Measurements from ENCODE around the gene WHRN.

Gene WHRN

GRCh38 chr9:114425126-114425525 lies 80.1 kb downstream of the WHRN start:
- H3K4me1 ChIP-seq (ENCODE audit: control insufficient read depth, insufficient read depth, low read length), result no peaks in the 10 kb centered on the region
- H3K9me3 ChIP-seq (ENCODE audit: control insufficient read depth, low read length), result no peaks in the 10 kb centered on the region
- 89 to 91% methylated on average over 11 of the region's 11 CpGs for WGBS, 2 experiments
- no peak overlapping the region for H3K4me3 ChIP-seq (ENCODE audit: insufficient read depth, low read depth, low read length)
- H3K36me3 ChIP-seq (ENCODE audit: control insufficient read depth, insufficient read depth, low read length), result no peaks in the 10 kb centered on the region
- no peak overlapping the region for H3K27ac ChIP-seq (ENCODE audit: insufficient read depth, low read depth, low read length, poor library complexity, severe bottlenecking)
- H3K27me3 ChIP-seq (ENCODE audit: control insufficient read depth, insufficient read depth, low read length, poor library complexity, severe bottlenecking), result no peaks in the 10 kb centered on the region

- H3K9me3 ChIP-seq (ENCODE audit: control insufficient read depth, low read length), result no peaks in the 10 kb centered on the region
- no peak overlapping the region for H3K27ac ChIP-seq (ENCODE audit: insufficient read depth, low read depth, low read length, poor library complexity, severe bottlenecking)
- H3K4me3 ChIP-seq (ENCODE audit: insufficient read depth, low read depth, low read length), result no peak overlapping the region
- no peaks in the 10 kb centered on the region for H3K4me1 ChIP-seq (ENCODE audit: control insufficient read depth, insufficient read depth, low read length)
- WGBS, 2 experiments, result 90 to 92% methylated on average over 12 of the region's 12 CpGs
- H3K27me3 ChIP-seq (ENCODE audit: control insufficient read depth, insufficient read depth, low read length, poor library complexity, severe bottlenecking), result no peaks in the 10 kb centered on the region
- no peaks in the 10 kb centered on the region for H3K36me3 ChIP-seq (ENCODE audit: control insufficient read depth, insufficient read depth, low read length)
Observed at GRCh38 chr9:114424126-114424525, 81.1 kb downstream of the WHRN start.

DNA sequence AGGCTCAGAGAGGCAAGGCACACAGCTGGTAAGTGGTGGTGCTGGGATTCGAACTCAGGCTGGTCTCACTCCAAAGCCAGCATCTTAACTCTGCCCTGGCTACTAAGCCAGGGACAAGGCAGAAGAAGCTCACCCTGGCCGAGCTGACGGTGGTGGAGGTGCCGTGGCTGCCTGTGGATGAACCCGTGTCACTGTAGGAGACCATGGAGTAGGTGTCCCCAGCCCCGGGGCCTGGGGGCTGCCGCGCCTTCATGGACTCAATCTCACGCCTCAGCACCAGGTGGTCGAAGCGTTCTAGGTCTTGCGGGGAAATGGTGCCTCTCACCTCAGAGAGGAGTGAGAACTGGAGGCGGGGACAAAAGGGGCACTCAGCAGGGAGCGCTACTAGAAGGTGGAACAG lies 82.1 kb downstream of the WHRN start:
- Histone ChIP-seq H3K4me3 (ENCODE audit: insufficient read depth, low read depth, low read length) (no peak overlapping the region), H3K27ac (ENCODE audit: insufficient read depth, low read depth, low read length, poor library complexity, severe bottlenecking) (no peak overlapping the region), H3K9me3 (ENCODE audit: control insufficient read depth, low read length) (no peaks in the 10 kb centered on the region), H3K4me1 (ENCODE audit: control insufficient read depth, insufficient read depth, low read length) (no peaks in the 10 kb centered on the region), H3K36me3 (ENCODE audit: control insufficient read depth, insufficient read depth, low read length) (no peaks in the 10 kb centered on the region), H3K27me3 (ENCODE audit: control insufficient read depth, insufficient read depth, low read length, poor library complexity, severe bottlenecking) (no peaks in the 10 kb centered on the region)
- 92 to 94% methylated on average over 14 of the region's 14 CpGs for WGBS, 2 experiments

DNA sequence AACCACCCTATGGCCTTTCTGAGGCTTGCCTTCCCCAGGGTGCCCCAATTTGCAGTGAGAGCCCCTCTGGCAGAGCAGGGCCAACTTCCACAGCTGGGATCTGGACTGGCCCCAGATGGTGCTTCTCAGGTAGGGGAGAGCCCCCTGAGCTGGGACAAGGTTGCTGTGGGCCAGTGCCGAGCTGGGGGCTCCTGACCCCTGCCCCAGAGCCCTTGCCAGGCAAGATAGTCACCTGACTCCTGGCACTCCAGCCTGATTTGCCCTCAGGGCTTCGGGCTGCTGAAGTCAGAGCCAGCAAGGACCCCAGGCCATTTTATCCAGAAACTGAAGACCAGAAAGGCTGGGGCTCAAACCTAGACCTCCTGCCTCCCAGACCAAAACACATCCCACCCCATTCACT lies 84.1 kb downstream of the WHRN start:
- H3K36me3 ChIP-seq (ENCODE audit: control insufficient read depth, insufficient read depth, low read length), result no peaks in the 10 kb centered on the region
- no peak overlapping the region for H3K27ac ChIP-seq (ENCODE audit: insufficient read depth, low read depth, low read length, poor library complexity, severe bottlenecking)
- H3K4me1 ChIP-seq (ENCODE audit: control insufficient read depth, insufficient read depth, low read length), result peaks cover 10% of the 10 kb centered on the region
- H3K4me3 ChIP-seq (ENCODE audit: insufficient read depth, low read depth, low read length), result no peak overlapping the region
- H3K27me3 ChIP-seq (ENCODE audit: control insufficient read depth, insufficient read depth, low read length, poor library complexity, severe bottlenecking), result no peaks in the 10 kb centered on the region
- 84 to 94% methylated on average over 2 of the region's 2 CpGs for WGBS, 2 experiments
- H3K9me3 ChIP-seq (ENCODE audit: control insufficient read depth, low read length), result no peaks in the 10 kb centered on the region

- 90 to 94% methylated on average over 5 to 6 of the region's 8 CpGs for WGBS, 2 experiments
- H3K4me1 ChIP-seq (ENCODE audit: control insufficient read depth, insufficient read depth, low read length), result peaks cover 10% of the 10 kb centered on the region
- H3K4me3 ChIP-seq (ENCODE audit: insufficient read depth, low read depth, low read length), result no peak overlapping the region
Observed at GRCh38 chr9:114419796-114420195, 85.5 kb downstream of the WHRN start.

DNA sequence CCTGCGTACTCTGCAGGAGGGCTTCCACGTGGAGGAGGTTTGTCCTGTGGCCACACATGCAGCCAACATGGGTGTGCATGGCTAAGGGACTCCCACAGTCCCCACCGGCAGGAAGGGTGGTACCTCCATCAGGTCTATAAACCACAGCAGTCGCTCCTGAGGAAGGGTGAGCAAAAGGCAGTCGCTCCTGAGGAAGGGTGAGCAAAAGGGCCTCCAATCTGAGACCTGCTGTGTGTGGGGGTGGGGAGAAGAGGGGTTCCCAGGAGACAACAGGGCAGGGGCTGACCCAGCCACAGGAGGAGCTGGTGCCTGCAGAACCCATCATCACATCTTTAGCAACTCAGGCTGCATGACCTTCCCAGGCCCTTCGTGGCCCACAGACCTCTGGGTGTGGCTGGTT lies 87.2 kb downstream of the WHRN start:
- Histone ChIP-seq H3K27me3 (ENCODE audit: control insufficient read depth, insufficient read depth, low read length, poor library complexity, severe bottlenecking) (no peaks in the 10 kb centered on the region), H3K9me3 (ENCODE audit: control insufficient read depth, low read length) (no peaks in the 10 kb centered on the region), H3K4me1 (ENCODE audit: control insufficient read depth, insufficient read depth, low read length) (peaks cover 18% of the 10 kb centered on the region), H3K36me3 (ENCODE audit: control insufficient read depth, insufficient read depth, low read length) (no peaks in the 10 kb centered on the region), H3K4me3 (ENCODE audit: insufficient read depth, low read depth, low read length) (no peak overlapping the region), H3K27ac (ENCODE audit: insufficient read depth, low read depth, low read length, poor library complexity, severe bottlenecking) (no peak overlapping the region)
- 92% methylated on average over 6 of the region's 6 CpGs for WGBS, 2 experiments

More at GRCh38 chr9:114419796-114420195, 85.5 kb downstream of the WHRN start:
- no peak overlapping the region for H3K27ac ChIP-seq (ENCODE audit: insufficient read depth, low read depth, low read length, poor library complexity, severe bottlenecking)
- no peaks in the 10 kb centered on the region for H3K9me3 ChIP-seq (ENCODE audit: control insufficient read depth, low read length)
- no peaks in the 10 kb centered on the region for H3K36me3 ChIP-seq (ENCODE audit: control insufficient read depth, insufficient read depth, low read length)
- no peaks in the 10 kb centered on the region for H3K27me3 ChIP-seq (ENCODE audit: control insufficient read depth, insufficient read depth, low read length, poor library complexity, severe bottlenecking)

GRCh38 chr9:114417511-114417910 lies 87.8 kb downstream of the WHRN start:
- Histone ChIP-seq H3K4me1 (ENCODE audit: control insufficient read depth, insufficient read depth, low read length) (peaks cover 18% of the 10 kb centered on the region), H3K27ac (ENCODE audit: insufficient read depth, low read depth, low read length, poor library complexity, severe bottlenecking) (no peak overlapping the region), H3K27me3 (ENCODE audit: control insufficient read depth, insufficient read depth, low read length, poor library complexity, severe bottlenecking) (no peaks in the 10 kb centered on the region), H3K4me3 (ENCODE audit: insufficient read depth, low read depth, low read length) (no peak overlapping the region), H3K36me3 (ENCODE audit: control insufficient read depth, insufficient read depth, low read length) (no peaks in the 10 kb centered on the region), H3K9me3 (ENCODE audit: control insufficient read depth, low read length) (no peaks in the 10 kb centered on the region)
- WGBS, 2 experiments, result 94% methylated on average over 3 of the region's 3 CpGs

DNA sequence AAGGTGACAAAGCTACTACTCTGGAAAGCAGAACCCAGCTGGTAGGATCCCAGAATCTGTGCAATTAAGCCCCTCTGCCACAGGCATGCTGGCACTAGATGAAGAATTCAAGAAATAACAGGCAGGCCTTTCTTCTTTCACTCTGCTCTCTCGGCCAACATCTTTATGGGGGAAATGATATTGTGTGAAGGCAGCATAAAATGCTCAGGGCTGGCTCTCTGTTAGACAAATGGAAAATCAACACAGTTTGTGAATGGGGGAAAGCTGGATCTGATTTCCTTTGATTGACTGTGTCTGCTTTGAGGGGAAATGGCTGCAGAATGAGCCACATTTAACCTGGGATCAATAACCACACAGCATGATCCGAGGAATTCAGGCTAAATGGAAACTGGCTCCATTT lies 88.4 kb downstream of the WHRN start:
- Histone ChIP-seq H3K4me3 (ENCODE audit: insufficient read depth, low read depth, low read length) (no peak overlapping the region), H3K9me3 (ENCODE audit: control insufficient read depth, low read length) (no peaks in the 10 kb centered on the region), H3K27me3 (ENCODE audit: control insufficient read depth, insufficient read depth, low read length, poor library complexity, severe bottlenecking) (no peaks in the 10 kb centered on the region), H3K27ac (ENCODE audit: insufficient read depth, low read depth, low read length, poor library complexity, severe bottlenecking) (no peak overlapping the region), H3K4me1 (ENCODE audit: control insufficient read depth, insufficient read depth, low read length) (peaks cover 18% of the 10 kb centered on the region), H3K36me3 (ENCODE audit: control insufficient read depth, insufficient read depth, low read length) (no peaks in the 10 kb centered on the region)
- WGBS, 2 experiments, result 92 to 93% methylated on average over 2 of the region's 2 CpGs

DNA sequence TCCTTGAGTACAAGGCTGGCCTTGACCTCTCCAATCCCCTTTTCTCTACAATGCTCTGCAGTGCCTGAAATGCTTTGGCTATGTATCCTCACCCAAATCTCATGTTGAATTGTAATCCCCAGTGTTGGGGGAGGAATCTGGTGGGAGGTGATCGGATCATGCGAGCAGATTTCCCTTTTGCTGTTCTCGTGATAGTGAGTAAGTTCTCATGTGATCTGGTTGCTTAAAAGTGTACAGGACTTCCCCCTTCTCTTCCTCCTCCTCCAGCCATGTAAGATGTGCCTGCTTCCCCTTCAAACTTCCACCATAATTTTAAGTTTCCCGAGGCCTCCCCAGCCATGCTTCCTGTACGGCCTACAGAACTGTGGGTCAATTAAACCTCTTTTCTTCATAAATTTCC lies 89.0 kb downstream of the WHRN start:
- Histone ChIP-seq H3K27ac (ENCODE audit: insufficient read depth, low read depth, low read length, poor library complexity, severe bottlenecking) (no peak overlapping the region), H3K4me3 (ENCODE audit: insufficient read depth, low read depth, low read length) (no peak overlapping the region), H3K27me3 (ENCODE audit: control insufficient read depth, insufficient read depth, low read length, poor library complexity, severe bottlenecking) (no peaks in the 10 kb centered on the region), H3K9me3 (ENCODE audit: control insufficient read depth, low read length) (no peaks in the 10 kb centered on the region), H3K36me3 (ENCODE audit: control insufficient read depth, insufficient read depth, low read length) (no peaks in the 10 kb centered on the region), H3K4me1 (ENCODE audit: control insufficient read depth, insufficient read depth, low read length) (peaks cover 18% of the 10 kb centered on the region)
- 90 to 94% methylated on average over 4 to 5 of the region's 5 CpGs for WGBS, 2 experiments

- WGBS, 2 experiments, result 92 to 94% methylated on average over 2 of the region's 2 CpGs
- Histone ChIP-seq H3K27ac (ENCODE audit: insufficient read depth, low read depth, low read length, poor library complexity, severe bottlenecking) (no peak overlapping the region), H3K4me3 (ENCODE audit: insufficient read depth, low read depth, low read length) (no peak overlapping the region), H3K27me3 (ENCODE audit: control insufficient read depth, insufficient read depth, low read length, poor library complexity, severe bottlenecking) (no peaks in the 10 kb centered on the region), H3K9me3 (ENCODE audit: control insufficient read depth, low read length) (no peaks in the 10 kb centered on the region), H3K36me3 (ENCODE audit: control insufficient read depth, insufficient read depth, low read length) (no peaks in the 10 kb centered on the region), H3K4me1 (ENCODE audit: control insufficient read depth, insufficient read depth, low read length) (peaks cover 18% of the 10 kb centered on the region)
Observed at GRCh38 chr9:114414346-114414745, 90.9 kb downstream of the WHRN start.

DNA sequence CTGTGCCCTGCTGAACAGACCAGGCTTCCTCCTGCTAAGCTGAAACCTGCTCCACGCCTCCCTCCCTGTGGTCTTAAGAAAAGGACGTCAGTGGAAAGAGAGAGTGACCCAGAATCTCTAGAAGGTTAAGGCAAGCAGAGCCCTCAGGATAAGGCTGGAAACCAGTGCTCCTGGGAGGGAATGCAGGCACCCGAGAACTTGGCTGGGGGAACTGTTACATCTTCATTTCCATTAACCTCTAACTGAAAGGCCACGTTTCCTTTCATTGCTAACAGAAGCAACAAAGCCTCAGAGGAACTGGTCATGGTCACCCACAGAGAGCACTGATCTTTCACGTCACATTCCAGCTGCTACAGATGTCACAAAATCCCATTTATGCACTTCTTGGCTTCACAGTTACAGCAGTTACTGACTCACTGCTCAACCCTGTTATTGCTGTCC lies 91.4 kb downstream of the WHRN start:
- Histone ChIP-seq H3K36me3 (ENCODE audit: control insufficient read depth, insufficient read depth, low read length) (no peaks in the 10 kb centered on the region), H3K9me3 (ENCODE audit: control insufficient read depth, low read length) (no peaks in the 10 kb centered on the region), H3K4me1 (ENCODE audit: control insufficient read depth, insufficient read depth, low read length) (peaks cover 23% of the 10 kb centered on the region), H3K27ac (ENCODE audit: insufficient read depth, low read depth, low read length, poor library complexity, severe bottlenecking) (no peak overlapping the region), H3K4me3 (ENCODE audit: insufficient read depth, low read depth, low read length) (no peak overlapping the region), H3K27me3 (ENCODE audit: control insufficient read depth, insufficient read depth, low read length, poor library complexity, severe bottlenecking) (no peaks in the 10 kb centered on the region)
- WGBS, 2 experiments, result 42 to 44% methylated on average over 5 of the region's 5 CpGs

All from ectodermal cell (in vitro differentiated cells).